ENCODE measurements around the gene ACO1. TPM values are rescaled to one million over a fixed set of nuclear protein-coding genes. Genes with fewer than 3 reads are reported as not detected.

Gene ACO1
- total and polyA plus RNA-seq, 2 donors (not counting 3 experiments of a cell fraction or from before 2014, with no cell fraction given), result 51.6 to 54.1 TPM

DNA sequence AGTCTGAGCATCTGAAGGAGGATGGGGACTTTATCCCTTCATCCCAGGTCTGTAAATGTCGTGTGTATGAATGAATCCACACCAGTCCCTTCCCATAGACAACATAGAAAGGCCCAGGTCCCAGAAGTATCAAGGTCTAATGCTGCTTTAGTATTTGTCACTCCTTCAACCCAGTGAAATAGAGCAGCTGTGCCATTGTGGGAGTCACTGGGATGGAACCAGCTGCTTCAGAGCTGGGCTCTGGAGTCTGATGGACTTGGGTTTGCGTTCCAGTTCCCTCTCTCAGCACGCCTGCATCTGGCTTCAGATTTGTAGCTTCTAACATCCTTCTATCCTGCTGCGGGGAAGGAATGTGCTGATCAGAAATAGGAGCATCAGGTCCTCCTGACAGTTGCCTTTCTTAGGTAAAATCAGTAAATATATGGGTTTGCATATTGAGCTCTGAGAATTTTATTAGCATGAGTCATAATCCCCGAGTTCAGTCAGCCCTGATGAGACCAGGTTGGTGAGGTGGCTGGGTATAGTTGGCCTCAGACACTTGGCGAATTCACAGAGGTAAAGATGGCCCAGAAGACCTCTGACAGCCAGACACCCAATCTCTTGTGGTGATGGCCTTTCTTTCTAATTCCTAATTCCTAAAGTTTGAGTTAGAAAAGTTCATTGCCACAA lies 10.1 kb downstream of the ACO1 start:
- H3K9ac ChIP-seq (replicated peaks; ENCODE audit: extremely low read depth, insufficient read depth, low read length), result no peak overlapping the region
- H3K27ac ChIP-seq (ENCODE audit: insufficient read depth, low read depth, low read length), result peak overlapping the region; percentile 16
- H2AFZ ChIP-seq (ENCODE audit: low read depth, low read length), result no peak overlapping the region
- DNase-seq (ENCODE audit: low read depth, low spot score) (peak; percentile 24), FAIRE-seq (no peak)
- no TSS peak for BruUV-seq (replicated peaks)
- H3K79me2 ChIP-seq (ENCODE audit: control insufficient read depth, insufficient read depth, low read length), result peaks cover 42% of the 10 kb centered on the region
- no peaks in the 10 kb centered on the region for H3K27me3 ChIP-seq (ENCODE audit: control insufficient read depth in 2 of 2, insufficient read depth in 2 of 2, low read length in 2 of 2)
- H3K4me2 ChIP-seq (ENCODE audit: insufficient read depth, low read length), result peak overlapping the region; percentile 8
- TF ChIP-seq FOS (IDR thresholded peaks at IDR 0.05; ENCODE audit: borderline replicate concordance, insufficient read depth, low read length) (peak; percentile 34), GATA2 (IDR thresholded peaks at IDR 0.05; ENCODE audit: insufficient read depth, insufficient read length, low read depth, low read length) (no peak), POLR2AphosphoS5 (IDR thresholded peaks at IDR 0.05; ENCODE audit: insufficient read depth, low read depth, low read length) (no peak), EZH2 (IDR thresholded peaks at IDR 0.05; ENCODE audit: borderline replicate concordance, low read depth, low read length, severe bottlenecking) (no peak), POLR2A (IDR thresholded peaks at IDR 0.05; ENCODE audit: low read depth, low read length) (no peak), JUN (IDR thresholded peaks at IDR 0.05; ENCODE audit: borderline replicate concordance, insufficient read depth, insufficient read length, low read depth) (peak; percentile 33)
- TF ChIP-seq, protein P1, sequence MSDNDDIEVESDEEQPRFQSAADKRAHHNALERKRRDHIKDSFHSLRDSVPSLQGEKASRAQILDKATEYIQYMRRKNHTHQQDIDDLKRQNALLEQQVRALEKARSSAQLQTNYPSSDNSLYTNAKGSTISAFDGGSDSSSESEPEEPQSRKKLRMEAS (IDR thresholded peaks at IDR 0.05; ENCODE audit: insufficient read depth, insufficient read length), result no peak
- H3K4me1 ChIP-seq (ENCODE audit: control insufficient read depth, extremely low read depth, insufficient read depth, low read length), result peaks cover 29% of the 10 kb centered on the region
- CTCF ChIA-PET, result interaction anchor here (0.8 to 6.4 kb wide), 8 partner anchors 8 to 630 kb away, joined by 3 to 71 read pairs (median 6); partner anchors contain the start of genes ACO1, DNAJA1 and RIGI
- no peaks in the 10 kb centered on the region for H3K9me3 ChIP-seq (replicated peaks; ENCODE audit: control insufficient read depth, insufficient read depth, low read length)
- no peaks in the 10 kb centered on the region for H3K9me1 ChIP-seq (replicated peaks; ENCODE audit: control insufficient read depth, extremely low read depth, insufficient read depth, low read length)
- H3K4me3 ChIP-seq (replicated peaks in 1 of 3; ENCODE audit: insufficient read depth in 1 of 3, low read depth in 1 of 3, low read length in 3 of 3), result no peak overlapping the region
- POLR2A ChIA-PET, result no interaction called here
- intact Hi-C loops (cut with micrococcal nuclease) (no loop called here), dilution Hi-C loops (cut with MboI; ENCODE audit: extremely low pct_ligation_motif_present, low sequenced_read_pairs) (loop anchor here (25.0 kb wide), 1 partner anchor 168 kb away; the partner anchor contains the start of genes NDUFB6, SMIM27 and TOPORS)
- H4K20me1 ChIP-seq (replicated peaks; ENCODE audit: control insufficient read depth, extremely low read depth, insufficient read depth, low read length), result no peaks in the 10 kb centered on the region
- H3K36me3 ChIP-seq (ENCODE audit: control insufficient read depth in 2 of 2, extremely low read depth in 1 of 2, insufficient read depth in 2 of 2, low read length in 2 of 2), result no peaks in the 10 kb centered on the region

All from endothelial cell of umbilical vein (primary cell).